HFFc6 (cell line): ENCODE results near the gene SWI5. TPM values are rescaled to one million over a fixed set of nuclear protein-coding genes. Genes with fewer than 3 reads are reported as not detected.

Experiments
- DNase-seq: peaks from one replicate; pipeline ENCODE4 v3.0.0-alpha.2; 2018
- H3K27ac Mint-ChIP-seq: 2 replicates; pipeline ENCODE4 v1.8.0; 2020; ENCODE audit warnings: mild to moderate bottlenecking, mixed read lengths
- H3K27me3 Mint-ChIP-seq: 2 replicates; pipeline ENCODE4 v1.8.0; 2021; ENCODE audit warnings: mild to moderate bottlenecking, moderate library complexity, mixed read lengths; ENCODE audit not compliant: insufficient read depth
- H3K36me3 Mint-ChIP-seq: 2 replicates; pipeline ENCODE4 v1.8.0; 2021; ENCODE audit warnings: low read depth, mixed read lengths
- H3K4me1 Mint-ChIP-seq: 2 replicates; pipeline ENCODE4 v1.8.0; 2020; ENCODE audit warnings: low read depth, mixed read lengths
- H3K4me3 Mint-ChIP-seq: 2 replicates; pipeline ENCODE4 v1.8.0; 2020; ENCODE audit warnings: mild to moderate bottlenecking, moderate library complexity, mixed read lengths
- H3K9me3 Mint-ChIP-seq: 2 replicates; pipeline ENCODE4 v1.8.0; 2020; ENCODE audit warnings: mild to moderate bottlenecking, mixed read lengths
- microRNA-seq: library from miRNA; unstranded; fragments of <30 nt; microRNA quantifications from one replicate; pipeline ENCODE4, GENCODE V29; 2019
- total RNA-seq, 6 experiments: library from RNA; stranded (reverse); fragmentation: NEBNext Ultra II Directional; extraction: Animal tissue kit (Norgen Biotek cat#: 25700); gene quantifications; 2 replicates in 1 of 6; 3 replicates in 5 of 6; pipeline ENCODE4 v1.2.3, GENCODE V29; 2021
- TF ChIP-seq, protein P1 (sequence below): fragments of 200-600 bp; sonication (generic); IDR thresholded peaks from 2 replicates; pipeline ENCODE4 v1.5.0; 2021; ENCODE audit warnings: antibody characterized with exemption, mild to moderate bottlenecking

Gene SWI5
- total RNA-seq, 6 experiments from 2014 or later, result 40.7 to 46.7 (median 41.9) TPM

DNA sequence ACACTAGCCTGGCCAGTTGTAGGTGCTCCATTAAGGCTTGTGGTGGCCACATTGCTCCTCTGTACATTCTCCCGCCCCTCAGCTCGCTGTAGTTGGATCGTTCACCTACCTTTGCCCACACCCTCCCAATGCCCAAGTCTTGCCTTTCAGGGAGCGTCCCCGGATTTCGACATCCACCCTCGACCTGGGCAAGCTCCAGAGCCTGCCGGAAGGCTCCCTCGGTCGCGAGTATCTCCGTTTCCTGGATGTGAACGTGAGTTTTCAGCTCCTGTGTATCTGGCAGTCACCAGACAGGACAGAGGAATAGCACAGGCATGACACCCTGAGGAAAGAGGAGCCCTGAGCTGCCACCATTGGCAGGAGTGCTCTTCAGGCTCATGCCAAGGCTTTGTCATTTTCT, 49.6 kb downstream of the SWI5 start:
- H3K4me1 Mint-ChIP-seq, result peaks cover 11% of the 10 kb centered on the region; the same call in 1 of the 2 replicates
- H3K4me3 Mint-ChIP-seq, result no peak overlapping the region
- H3K27me3 Mint-ChIP-seq, result peaks cover 2% of the 10 kb centered on the region
- no peak for DNase-seq
- TF ChIP-seq, protein P1, sequence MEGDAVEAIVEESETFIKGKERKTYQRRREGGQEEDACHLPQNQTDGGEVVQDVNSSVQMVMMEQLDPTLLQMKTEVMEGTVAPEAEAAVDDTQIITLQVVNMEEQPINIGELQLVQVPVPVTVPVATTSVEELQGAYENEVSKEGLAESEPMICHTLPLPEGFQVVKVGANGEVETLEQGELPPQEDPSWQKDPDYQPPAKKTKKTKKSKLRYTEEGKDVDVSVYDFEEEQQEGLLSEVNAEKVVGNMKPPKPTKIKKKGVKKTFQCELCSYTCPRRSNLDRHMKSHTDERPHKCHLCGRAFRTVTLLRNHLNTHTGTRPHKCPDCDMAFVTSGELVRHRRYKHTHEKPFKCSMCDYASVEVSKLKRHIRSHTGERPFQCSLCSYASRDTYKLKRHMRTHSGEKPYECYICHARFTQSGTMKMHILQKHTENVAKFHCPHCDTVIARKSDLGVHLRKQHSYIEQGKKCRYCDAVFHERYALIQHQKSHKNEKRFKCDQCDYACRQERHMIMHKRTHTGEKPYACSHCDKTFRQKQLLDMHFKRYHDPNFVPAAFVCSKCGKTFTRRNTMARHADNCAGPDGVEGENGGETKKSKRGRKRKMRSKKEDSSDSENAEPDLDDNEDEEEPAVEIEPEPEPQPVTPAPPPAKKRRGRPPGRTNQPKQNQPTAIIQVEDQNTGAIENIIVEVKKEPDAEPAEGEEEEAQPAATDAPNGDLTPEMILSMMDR, result no peak
- no peak overlapping the region for H3K27ac Mint-ChIP-seq
- peaks cover 9% of the 10 kb centered on the region; the same call in 1 of the 2 replicates for H3K36me3 Mint-ChIP-seq
- no peaks in the 10 kb centered on the region for H3K9me3 Mint-ChIP-seq

DNA sequence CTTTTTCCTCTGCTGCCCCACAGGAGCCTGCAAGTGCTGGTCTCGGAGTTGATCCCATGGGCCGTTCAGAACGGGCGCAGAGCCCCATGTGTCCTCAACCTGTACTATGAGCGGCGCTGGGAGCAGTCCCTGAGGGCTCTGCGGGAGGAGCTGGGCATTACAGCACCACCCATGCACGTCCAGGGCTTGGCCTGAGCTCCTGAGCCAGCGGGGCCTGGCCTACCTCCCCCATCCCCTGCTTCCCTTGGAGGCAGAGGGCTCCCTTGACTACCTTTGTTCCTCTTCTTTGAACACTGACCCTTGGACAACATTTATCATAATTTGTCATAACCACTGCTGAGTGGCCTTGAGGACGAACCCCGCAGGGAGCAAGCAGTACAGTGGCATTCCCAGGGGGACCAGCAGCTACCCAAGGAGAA, 57.4 kb downstream of the SWI5 start:
- TF ChIP-seq, protein P1, result no peak
- H3K27me3 Mint-ChIP-seq, result no peaks in the 10 kb centered on the region; the same call in 1 of the 2 replicates
- no peak overlapping the region for H3K4me3 Mint-ChIP-seq
- 0 out of 2 replicates have a peak, but pooled peaks cover 6% of the 10 kb centered on the region for H3K4me1 Mint-ChIP-seq
- no peaks in the 10 kb centered on the region for H3K9me3 Mint-ChIP-seq
- H3K27ac Mint-ChIP-seq, result no peak overlapping the region
- DNase-seq, result no peak
- H3K36me3 Mint-ChIP-seq, result no peaks in the 10 kb centered on the region; the same call in 1 of the 2 replicates

- TF ChIP-seq, protein P1, result no peak
- no peaks in the 10 kb centered on the region for H3K9me3 Mint-ChIP-seq
- H3K4me3 Mint-ChIP-seq, result no peak overlapping the region
- no peaks in the 10 kb centered on the region; the same call in 1 of the 2 replicates for H3K36me3 Mint-ChIP-seq
- DNase-seq, result no peak
- no peaks in the 10 kb centered on the region; the same call in 1 of the 2 replicates for H3K27me3 Mint-ChIP-seq
- no peak overlapping the region for H3K27ac Mint-ChIP-seq
- no peaks in the 10 kb centered on the region for H3K4me1 Mint-ChIP-seq
Measured at GRCh38 chr9:128335161-128335560, 59.1 kb downstream of the SWI5 start.

DNA sequence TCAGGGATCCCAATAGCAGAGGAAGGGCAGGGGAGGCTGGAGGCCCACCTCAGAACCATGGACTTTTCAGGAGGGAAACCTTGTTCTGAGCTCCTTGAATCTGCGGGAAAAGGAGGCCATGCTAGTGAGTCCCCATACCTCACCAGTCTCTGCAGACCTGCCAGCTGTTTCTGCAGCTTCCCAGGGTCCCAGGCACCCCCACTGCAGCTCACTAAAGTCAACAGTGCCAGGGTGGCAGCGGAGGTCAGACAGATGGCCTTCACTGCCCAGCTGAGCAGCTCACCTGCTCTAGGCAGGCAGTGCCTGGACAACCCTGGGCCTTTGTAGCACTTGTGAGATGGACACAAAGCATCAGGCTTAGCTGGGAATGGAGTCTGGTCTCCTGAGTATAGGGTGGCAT, 59.8 kb downstream of the SWI5 start:
- no peak for DNase-seq
- H3K4me3 Mint-ChIP-seq, result no peak overlapping the region
- H3K27ac Mint-ChIP-seq, result no peak overlapping the region
- H3K9me3 Mint-ChIP-seq, result no peaks in the 10 kb centered on the region
- no peaks in the 10 kb centered on the region; the same call in 1 of the 2 replicates for H3K27me3 Mint-ChIP-seq
- H3K36me3 Mint-ChIP-seq, result no peaks in the 10 kb centered on the region; the same call in 1 of the 2 replicates
- H3K4me1 Mint-ChIP-seq, result no peaks in the 10 kb centered on the region; the same call in 1 of the 2 replicates
- TF ChIP-seq, protein P1, result no peak

DNA sequence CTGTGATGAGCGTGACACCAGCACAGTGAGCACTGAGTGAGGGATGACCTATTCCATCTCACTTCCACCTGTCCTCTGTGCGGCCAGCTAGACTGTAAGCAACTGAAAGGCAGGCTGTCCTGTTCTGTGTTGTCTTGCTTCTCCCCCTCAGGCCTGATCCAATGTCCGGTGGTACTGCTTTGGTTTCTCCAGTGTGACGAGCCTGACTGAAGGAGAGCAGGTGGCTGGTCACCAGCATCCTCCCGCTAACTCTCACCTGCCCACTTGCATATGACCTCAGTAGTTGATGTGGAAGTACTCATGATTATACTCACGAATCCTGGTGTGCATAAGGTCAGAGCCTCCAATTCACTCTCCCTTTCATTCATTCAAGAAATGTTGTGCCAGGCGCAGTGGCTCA, 61.9 kb downstream of the SWI5 start:
- Mint-ChIP-seq H3K36me3 (no peaks in the 10 kb centered on the region), H3K4me3 (no peak overlapping the region), H3K27ac (no peak overlapping the region), H3K9me3 (no peaks in the 10 kb centered on the region), H3K27me3 (no peaks in the 10 kb centered on the region; the same call in 1 of the 2 replicates), H3K4me1 (peaks cover 7% of the 10 kb centered on the region)
- TF ChIP-seq, protein P1, result no peak
- DNase-seq, result no peak

Small RNA genes lying within 50 kb of the gene (microRNA-seq; reads per million reads assigned to microRNA genes)
- gene MIR199B (1,186 reads per million, percentile 75 among the genes with 10 or more reads in this experiment), gene MIR3154 (10.0 reads per million, percentile 8 among the genes with 10 or more reads in this experiment)

Other genes starting within 250 kb of the SWI5 start
- gene NAIF1, start 209.0 kb upstream of the SWI5 start, total RNA-seq, result 10 to 100 TPM in 3 of 6 experiments, 1 to 10 TPM in 3; 8.7 to 11.5 (median 9.8) TPM
- gene SLC25A25, start 208.0 kb upstream of the SWI5 start, total RNA-seq, result 10 to 100 TPM; 16.5 to 20.7 (median 18.4) TPM
- gene PTGES2, start 148.5 kb upstream of the SWI5 start, total RNA-seq, result 10 to 100 TPM; 68.5 to 82.8 (median 70.6) TPM
- gene LCN2, start 126.8 kb upstream of the SWI5 start, total RNA-seq, result not detected
- gene BBLN, start 116.0 kb upstream of the SWI5 start, total RNA-seq, result 10 to 100 TPM; 45.7 to 63.2 (median 50.5) TPM
- gene CIZ1, start 84.7 kb upstream of the SWI5 start, total RNA-seq, result 100 to 1,000 TPM; 119 to 168 (median 148) TPM
- 10 to 100 TPM; 17.4 to 38.2 (median 32.7) TPM for gene DNM1, start 72.9 kb upstream of the SWI5 start, total RNA-seq
- gene GOLGA2, start 269 bp upstream of the SWI5 start, total RNA-seq, result 100 to 1,000 TPM; 142 to 167 (median 156) TPM
- 10 to 100 TPM; 27.0 to 38.5 (median 34.3) TPM for gene TRUB2, start 46.2 kb downstream of the SWI5 start, total RNA-seq
- gene COQ4, start 46.6 kb downstream of the SWI5 start, total RNA-seq, result 10 to 100 TPM; 29.8 to 33.3 (median 31.3) TPM
- gene SLC27A4, start 64.3 kb downstream of the SWI5 start, total RNA-seq, result 10 to 100 TPM; 21.1 to 31.1 (median 23.2) TPM
- gene URM1, start 95.1 kb downstream of the SWI5 start, total RNA-seq, result 10 to 100 TPM; 63.8 to 75.5 (median 70.2) TPM
- 100 to 1,000 TPM; 125 to 172 (median 136) TPM for gene CERCAM, start 144.6 kb downstream of the SWI5 start, total RNA-seq
- gene ODF2, start 179.7 kb downstream of the SWI5 start, total RNA-seq, result 10 to 100 TPM; 29.5 to 40.8 (median 36.9) TPM
- 10 to 100 TPM; 22.2 to 26.7 (median 24.7) TPM for gene GLE1, start 228.4 kb downstream of the SWI5 start, total RNA-seq